CD8-positive, alpha-beta memory T cell (primary cell): ENCODE results near the gene PRICKLE3. TPM values are rescaled to one million over a fixed set of nuclear protein-coding genes. Genes with fewer than 3 reads are reported as not detected.

ENCODE experiments used
- CTCF ChIA-PET: fragments of 350-600 bp; sonication (Branson Sonifier 250); formaldehyde crosslinking; loops from one replicate; lab custom pipeline; 2021; ENCODE audit warnings: antibody characterized with exemption; lab: Charles Lee
- POLR2A ChIA-PET: fragments of 350-600 bp; sonication (Branson Sonifier 250); formaldehyde crosslinking; loops from one replicate; lab custom pipeline; 2021; ENCODE audit warnings: antibody characterized with exemption; lab: Charles Lee
- DNase-seq, 5 donors: peaks; one replicate each; pipeline versions ENCODE4 v3.0.0 to v3.0.0-alpha.2; 2020 to 2022; ENCODE audit warnings: mixed read lengths in 1 of 5
- H3K27ac ChIP-seq: one replicate; pipeline ENCODE4 v1.7.0; 2013; ENCODE audit warnings: low read depth, mild to moderate bottlenecking, low read length, moderate library complexity
- H3K27me3 ChIP-seq: 2 replicates; pipeline ENCODE4 v1.7.0; 2013; ENCODE audit warnings: low read length, mild to moderate bottlenecking; ENCODE audit not compliant: insufficient read depth, poor library complexity, severe bottlenecking
- H3K36me3 ChIP-seq: 2 replicates; pipeline ENCODE4 v1.7.0; 2013; ENCODE audit warnings: mild to moderate bottlenecking, low read length, moderate library complexity; ENCODE audit not compliant: insufficient read depth
- H3K4me1 ChIP-seq: 2 replicates; pipeline ENCODE4 v1.7.0; 2013; ENCODE audit warnings: mild to moderate bottlenecking, low read length, moderate library complexity; ENCODE audit not compliant: insufficient read depth
- H3K4me3 ChIP-seq: 2 replicates; pipeline ENCODE4 v1.7.0; 2013; ENCODE audit warnings: mild to moderate bottlenecking, low read length
- H3K9me3 ChIP-seq: 2 replicates; pipeline ENCODE4 v1.7.0; 2013; ENCODE audit warnings: mild to moderate bottlenecking, low read length
- H3K27ac Mint-ChIP-seq, 8 donors: one replicate each; pipeline ENCODE4 v1.8.0; 2020 to 2021; ENCODE audit warnings: mixed read lengths in 8 of 8, mild to moderate bottlenecking in 6 of 8, inconsistent platforms in 3 of 8, moderate library complexity in 3 of 8
- H3K27me3 Mint-ChIP-seq, 2 donors: one replicate each; pipeline ENCODE4 v1.8.0; 2020 to 2021; ENCODE audit warnings: mixed read lengths in 2 of 2, mild to moderate bottlenecking in 1 of 2, moderate library complexity in 1 of 2
- H3K36me3 Mint-ChIP-seq, 3 donors: one replicate each; pipeline ENCODE4 v1.8.0; 2020 to 2021; ENCODE audit warnings: mixed read lengths in 3 of 3, inconsistent platforms in 1 of 3, mild to moderate bottlenecking in 1 of 3
- H3K4me1 Mint-ChIP-seq, 3 donors: one replicate each; pipeline ENCODE4 v1.8.0; 2020 to 2021; ENCODE audit warnings: mixed read lengths in 3 of 3, inconsistent platforms in 1 of 3, mild to moderate bottlenecking in 1 of 3
- H3K4me3 Mint-ChIP-seq, 7 donors: one replicate each; pipeline ENCODE4 v1.8.0; 2020 to 2021; ENCODE audit warnings: mixed read lengths in 7 of 7, mild to moderate bottlenecking in 6 of 7, moderate library complexity in 4 of 7, inconsistent platforms in 2 of 7
- H3K9me3 Mint-ChIP-seq, 5 donors: one replicate each; pipeline ENCODE4 v1.8.0; 2020 to 2022; ENCODE audit warnings: mixed read lengths in 5 of 5, mild to moderate bottlenecking in 3 of 5, moderate library complexity in 2 of 5, inconsistent platforms in 1 of 5
- polyA plus RNA-seq: library from polyadenylated mRNA; unstranded; fragments of 300-500 nt; fragmentation: Illumina TruSeq; gene quantifications from one replicate; pipeline ENCODE4 v1.2.3, GENCODE V29; 2021
- total RNA-seq, 2 experiments: library from RNA; stranded (reverse); gene quantifications; one replicate each; pipeline ENCODE4 v1.2.3, GENCODE V29; 2021

PRICKLE3 gene
- total and polyA plus RNA-seq, 3 experiments from 2014 or later, result 3.0 to 13.5 (median 13.3) TPM

DNA sequence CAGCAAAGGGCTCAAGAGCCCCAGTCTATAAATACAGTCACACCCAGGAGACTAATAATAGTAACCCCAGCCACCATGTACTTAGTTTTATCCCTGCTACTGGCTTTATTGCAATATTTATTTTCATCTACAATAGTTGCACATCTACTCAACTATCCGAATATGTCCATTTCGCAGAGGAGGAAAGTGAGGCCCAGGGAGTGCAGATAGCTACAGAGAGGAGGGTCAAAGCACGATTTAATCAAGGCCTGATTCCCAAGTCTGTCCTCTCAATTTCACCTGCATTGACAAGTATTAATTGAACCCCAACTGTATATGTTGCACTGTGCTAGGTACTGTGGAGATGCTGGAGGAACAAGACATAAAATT is 18.4 kb downstream of the PRICKLE3 start:
- H3K27me3 Mint-ChIP-seq, result no peaks in the 10 kb centered on the region
- Histone ChIP-seq H3K4me3 (peak overlapping the region; percentile 50), H3K36me3 (no peaks in the 10 kb centered on the region), H3K4me1 (peaks cover 18% of the 10 kb centered on the region), H3K27ac (peak overlapping the region; percentile 79), H3K9me3 (no peaks in the 10 kb centered on the region), H3K27me3 (no peaks in the 10 kb centered on the region)
- no peaks in the 10 kb centered on the region for H3K36me3 Mint-ChIP-seq
- peaks cover 24 to 45% (median 28%) of the 10 kb centered on the region in 3 donors for H3K4me1 Mint-ChIP-seq
- ChIA-PET POLR2A (interaction anchor here (1.9 to 2.0 kb wide), 2 partner anchors 13 to 209 kb away, joined by 5 to 6 read pairs; no protein-coding TSS in a partner anchor), CTCF (interaction anchor here (0.8 to 3.7 kb wide), 5 partner anchors 8 to 165 kb away, joined by 3 to 31 read pairs (median 5); partner anchors contain the start of gene GRIPAP1)
- H3K9me3 Mint-ChIP-seq, result no peaks in the 10 kb centered on the region
- H3K4me3 Mint-ChIP-seq, result peak overlapping the region; percentile 83 to 94 (median 90)
- H3K27ac Mint-ChIP-seq, result peak overlapping the region; percentile 90 to 100 (median 99)
- DNase-seq, result no peak

DNA sequence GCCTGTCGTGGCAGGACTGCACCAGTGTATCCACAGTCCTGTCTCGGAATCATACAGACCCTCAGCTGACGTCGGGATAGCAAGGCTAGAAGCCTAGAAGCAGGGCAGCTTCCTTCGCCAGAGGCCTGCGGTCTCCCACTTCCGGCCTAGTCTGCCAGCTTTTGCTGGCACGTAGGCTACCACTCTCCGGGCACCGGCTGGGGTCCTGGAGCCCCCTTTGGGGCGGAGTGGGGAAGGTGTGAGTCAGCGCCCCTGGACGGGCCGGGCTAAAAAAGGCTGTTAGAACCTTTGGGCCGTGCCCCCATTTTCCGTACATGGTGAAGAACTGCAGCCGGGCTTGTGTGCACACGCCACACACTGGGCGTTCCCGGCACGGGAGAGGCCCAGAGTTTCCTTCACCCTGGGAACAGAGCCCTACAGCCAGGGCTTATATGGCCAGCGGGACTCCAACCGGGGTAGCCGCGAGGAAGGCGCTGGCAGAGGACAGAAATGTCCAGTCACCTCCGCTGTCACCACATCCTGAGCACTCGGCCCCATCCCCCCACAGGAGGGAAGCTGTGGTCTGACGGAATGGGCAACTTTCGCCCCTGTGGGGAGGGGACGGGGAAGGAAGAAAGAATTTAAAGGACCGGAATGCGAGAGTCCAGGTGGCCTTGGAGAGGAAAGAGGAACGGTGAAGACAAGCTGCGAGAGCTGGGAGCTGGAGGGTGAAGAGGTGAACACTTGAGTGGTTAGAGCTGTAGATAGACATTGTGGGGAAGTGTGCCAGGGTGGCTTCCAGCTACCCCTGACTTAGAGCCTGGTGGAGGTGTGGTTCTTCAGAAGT is 19.0 kb downstream of the PRICKLE3 start:
- Mint-ChIP-seq H3K4me1 (peaks cover 22 to 42% (median 26%) of the 10 kb centered on the region in 3 donors), H3K27ac (peak overlapping the region; percentile 90 to 100 (median 99)), H3K27me3 (no peaks in the 10 kb centered on the region), H3K9me3 (no peaks in the 10 kb centered on the region), H3K4me3 (peak overlapping the region; percentile 83 to 94 (median 90)), H3K36me3 (no peaks in the 10 kb centered on the region)
- DNase-seq, result peak; percentile 54 to 87 (median 76)
- peak overlapping the region; percentile 79 for H3K27ac ChIP-seq
- peaks cover 16% of the 10 kb centered on the region for H3K4me1 ChIP-seq
- POLR2A ChIA-PET, result interaction anchor here (0.6 to 2.0 kb wide), 9 partner anchors 11 to 1784 kb away, joined by 3 to 9 read pairs (median 3); partner anchors contain the start of gene TFE3
- no peaks in the 10 kb centered on the region for H3K36me3 ChIP-seq
- H3K9me3 ChIP-seq, result no peaks in the 10 kb centered on the region
- peak overlapping the region; percentile 50 for H3K4me3 ChIP-seq
- CTCF ChIA-PET, result interaction anchor here (0.7 to 3.7 kb wide), 13 partner anchors 8 to 230 kb away, joined by 3 to 31 read pairs (median 3); partner anchors contain the start of gene GRIPAP1
- H3K27me3 ChIP-seq, result no peaks in the 10 kb centered on the region

DNA sequence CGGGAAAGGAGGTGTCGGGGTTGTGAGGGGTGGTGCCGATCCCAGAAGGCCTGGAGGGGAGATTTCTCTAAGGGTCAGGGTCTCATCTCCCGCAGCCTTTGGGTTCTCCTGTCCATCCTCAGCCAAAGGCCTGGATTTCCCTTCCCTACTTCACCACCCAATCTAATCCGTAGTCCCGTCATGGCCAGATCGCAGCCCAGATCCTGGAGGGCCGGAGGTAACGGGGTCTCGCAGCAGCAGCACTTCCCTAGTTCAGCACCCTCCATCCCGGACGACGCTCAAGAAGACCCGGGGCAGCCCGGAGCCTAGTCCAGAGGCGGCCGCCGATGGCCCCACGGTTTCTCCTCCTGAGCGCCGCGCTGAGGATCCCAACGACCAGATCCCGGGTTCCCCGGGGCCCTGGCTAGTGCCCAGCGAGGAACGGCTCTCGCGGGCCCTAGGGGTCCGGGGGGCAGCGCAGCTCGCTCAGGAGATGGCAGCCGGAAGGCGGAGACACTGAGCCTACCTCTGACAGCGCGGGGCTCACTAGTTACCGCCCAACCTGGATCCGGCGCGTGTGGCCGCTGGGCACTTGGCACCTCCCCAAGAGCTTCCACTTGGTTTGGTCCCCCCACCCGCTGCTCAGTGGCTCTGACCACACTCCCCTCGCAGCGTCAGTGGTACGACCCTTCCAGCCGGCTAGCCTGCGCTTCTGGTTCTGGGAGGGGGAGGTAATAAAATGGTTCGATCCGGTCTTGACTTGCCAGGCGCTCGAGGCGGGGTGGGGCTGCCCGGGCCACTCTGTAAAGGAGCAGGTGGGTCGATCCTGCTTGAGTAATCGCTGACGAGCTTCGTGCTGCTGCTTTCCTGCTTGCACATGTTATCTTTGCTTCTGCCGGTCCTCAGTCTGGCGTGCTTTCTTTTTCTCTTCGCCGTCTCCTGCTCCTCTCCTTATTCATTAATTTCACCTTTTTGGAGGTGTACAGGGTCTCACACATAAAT is 20.0 kb downstream of the PRICKLE3 start:
- Mint-ChIP-seq H3K27me3 (no peaks in the 10 kb centered on the region), H3K4me3 (peak overlapping the region; percentile 83 to 94 (median 90)), H3K4me1 (peaks cover 22 to 42% (median 26%) of the 10 kb centered on the region in 3 donors), H3K27ac (peak overlapping the region; percentile 84 to 100 (median 99)), H3K9me3 (no peaks in the 10 kb centered on the region), H3K36me3 (no peaks in the 10 kb centered on the region)
- peak overlapping the region; percentile 50 for H3K4me3 ChIP-seq
- peaks cover 16% of the 10 kb centered on the region for H3K4me1 ChIP-seq
- POLR2A ChIA-PET, result interaction anchor here (0.6 to 2.0 kb wide), 8 partner anchors 10 to 1783 kb away, joined by 3 to 9 read pairs (median 4); no protein-coding TSS in a partner anchor
- H3K27ac ChIP-seq, result peak overlapping the region; percentile 79
- no peaks in the 10 kb centered on the region for H3K27me3 ChIP-seq
- H3K36me3 ChIP-seq, result no peaks in the 10 kb centered on the region
- CTCF ChIA-PET, result interaction anchor here (0.6 to 3.7 kb wide), 11 partner anchors 9 to 229 kb away, joined by 3 to 31 read pairs (median 3); no protein-coding TSS in a partner anchor
- H3K9me3 ChIP-seq, result no peaks in the 10 kb centered on the region
- peak; percentile 61 to 86 (median 69) for DNase-seq

DNA sequence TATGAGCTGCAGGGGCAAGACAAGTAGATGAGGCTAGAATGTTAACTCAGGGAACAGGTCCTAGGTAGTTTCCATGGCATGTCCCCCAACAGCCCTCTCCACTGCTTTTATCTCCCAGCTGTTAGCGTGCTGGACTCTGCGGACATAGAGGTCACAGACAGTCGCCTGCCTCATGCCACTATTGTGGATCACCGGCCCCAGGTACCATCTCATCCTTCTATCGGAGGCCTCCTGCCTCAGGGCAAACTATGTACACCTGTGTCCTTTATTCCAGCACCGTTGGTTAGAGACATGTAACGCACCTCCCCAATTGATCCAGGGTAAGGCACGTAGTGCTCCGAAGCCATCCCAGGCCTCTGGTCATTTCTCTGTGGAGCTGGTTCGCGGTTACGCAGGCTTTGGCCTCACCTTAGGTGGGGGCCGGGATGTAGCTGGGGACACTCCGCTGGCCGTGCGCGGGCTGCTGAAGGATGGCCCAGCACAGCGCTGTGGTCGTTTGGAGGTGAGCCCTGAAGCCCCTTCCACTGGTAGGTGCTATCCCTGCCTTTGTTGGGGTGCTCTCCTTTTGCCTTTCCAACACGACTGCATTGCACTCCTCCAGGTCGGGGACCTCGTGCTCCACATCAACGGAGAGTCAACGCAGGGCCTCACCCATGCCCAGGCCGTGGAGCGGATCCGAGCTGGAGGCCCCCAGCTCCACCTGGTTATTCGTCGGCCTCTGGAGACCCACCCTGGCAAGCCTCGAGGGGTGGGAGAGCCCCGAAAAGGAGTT is 21.4 kb downstream of the PRICKLE3 start:
- H3K27ac ChIP-seq, result no peak overlapping the region
- H3K9me3 ChIP-seq, result no peaks in the 10 kb centered on the region
- H3K27me3 Mint-ChIP-seq, result no peaks in the 10 kb centered on the region
- H3K27ac Mint-ChIP-seq, result peak overlapping the region in 7 of 8 donors; percentile 86 to 95 (median 93)
- H3K9me3 Mint-ChIP-seq, result no peaks in the 10 kb centered on the region
- no peak for DNase-seq
- H3K4me3 ChIP-seq, result no peak overlapping the region
- peaks cover 22 to 42% (median 26%) of the 10 kb centered on the region in 3 donors for H3K4me1 Mint-ChIP-seq
- H3K4me3 Mint-ChIP-seq, result peak overlapping the region; percentile 59 to 89 (median 79)
- H3K36me3 Mint-ChIP-seq, result no peaks in the 10 kb centered on the region
- H3K36me3 ChIP-seq, result no peaks in the 10 kb centered on the region
- POLR2A ChIA-PET, result no interaction called here
- peaks cover 16% of the 10 kb centered on the region for H3K4me1 ChIP-seq
- H3K27me3 ChIP-seq, result no peaks in the 10 kb centered on the region
- CTCF ChIA-PET, result interaction anchor here (1.3 to 3.7 kb wide), 5 partner anchors 9 to 28 kb away, joined by 5 to 25 read pairs (median 5); no protein-coding TSS in a partner anchor

DNA sequence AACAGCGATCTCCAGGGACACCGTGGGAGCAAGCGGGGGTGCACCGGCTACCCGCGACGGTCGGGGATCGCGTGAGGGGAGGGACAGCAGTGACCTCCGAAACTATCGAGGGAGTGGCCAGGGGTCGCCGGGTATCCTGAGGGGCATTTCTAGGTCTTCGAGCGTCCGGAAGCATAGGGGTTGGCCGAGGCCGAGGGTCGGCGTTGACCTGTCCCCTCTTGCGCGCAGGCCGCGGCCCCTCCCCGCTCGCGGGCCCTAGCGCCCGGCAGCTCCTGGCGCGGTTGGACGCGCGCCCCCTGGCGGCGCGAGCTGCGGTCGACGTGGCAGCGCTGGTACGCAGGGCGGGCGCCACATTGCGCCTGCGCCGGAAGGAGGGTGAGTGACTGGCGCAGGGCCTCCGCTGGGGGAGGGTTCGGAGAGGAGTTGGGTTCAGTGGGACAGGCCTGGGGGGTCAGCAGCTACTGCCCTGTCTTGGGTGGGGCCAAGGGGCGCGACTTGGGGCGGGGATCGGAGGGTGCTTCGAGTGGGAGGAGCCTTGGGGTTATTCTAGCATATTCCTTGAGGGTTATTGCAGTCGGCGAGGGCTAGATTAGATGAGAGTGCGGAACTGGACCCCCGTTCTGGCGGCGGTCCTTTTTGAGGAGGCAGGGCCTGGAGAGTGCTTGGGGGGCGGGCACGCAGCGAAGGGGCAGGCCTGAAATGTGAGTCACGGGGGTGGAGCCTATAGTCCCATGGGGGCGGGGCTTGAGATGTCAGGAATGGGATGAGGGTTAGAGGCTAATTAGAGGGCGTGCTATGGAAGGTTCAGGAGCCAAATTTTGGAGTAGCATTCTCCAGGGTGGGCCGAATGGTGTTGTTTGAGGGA is 22.4 kb downstream of the PRICKLE3 start:
- CTCF ChIA-PET, result interaction anchor here (1.4 to 1.8 kb wide), 4 partner anchors 9 to 29 kb away, joined by 5 to 6 read pairs (median 5); no protein-coding TSS in a partner anchor
- Histone ChIP-seq H3K4me3 (no peak overlapping the region), H3K4me1 (peaks cover 16% of the 10 kb centered on the region), H3K36me3 (no peaks in the 10 kb centered on the region), H3K27me3 (no peaks in the 10 kb centered on the region), H3K9me3 (no peaks in the 10 kb centered on the region), H3K27ac (peak overlapping the region; percentile 43)
- POLR2A ChIA-PET, result interaction anchor here (1.0 kb wide), 1 partner anchor 41 kb away, joined by 3 read pairs; no protein-coding TSS in a partner anchor
- Mint-ChIP-seq H3K4me3 (peak overlapping the region; percentile 71 to 84 (median 80)), H3K9me3 (no peaks in the 10 kb centered on the region), H3K27ac (peak overlapping the region; percentile 86 to 95 (median 93)), H3K4me1 (peaks cover 22 to 38% (median 26%) of the 10 kb centered on the region in 3 donors), H3K36me3 (no peaks in the 10 kb centered on the region), H3K27me3 (no peaks in the 10 kb centered on the region)
- peak; percentile 73 to 86 (median 80) for DNase-seq

DNA sequence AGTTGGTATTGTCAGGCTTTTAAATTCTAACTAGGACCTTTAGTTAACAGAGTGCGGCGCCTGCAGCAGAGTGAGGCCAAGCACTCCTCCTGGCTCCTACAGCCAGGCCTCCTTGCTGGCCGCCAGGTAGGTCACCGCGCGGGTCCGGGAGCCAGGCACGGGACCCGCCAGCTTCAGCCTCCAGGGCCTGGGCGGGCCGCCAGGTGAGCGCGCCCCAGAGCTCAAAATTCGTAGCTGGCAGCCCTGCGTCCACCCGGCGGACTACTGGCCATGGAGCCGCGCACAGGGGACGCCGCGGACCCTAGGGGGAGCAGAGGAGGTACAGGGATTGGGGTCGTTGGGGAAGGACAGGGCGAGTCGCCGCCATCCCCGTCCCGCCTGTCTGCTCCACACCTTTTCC is 23.6 kb downstream of the PRICKLE3 start, which contains the start of gene MAGIX:
Gene MAGIX (plus strand): TSS at position 139 of the 400 bp plus-strand sequence. CDS start 132 bp downstream, at position 271.
- Mint-ChIP-seq H3K4me3 (peak within 1 kb of the TSS; percentile 44 to 79 (median 70)), H3K27ac (peak within 1 kb of the TSS; percentile 14 to 95 (median 61)), H3K9me3 (no peaks in the 10 kb centered on the region), H3K4me1 (peaks cover 18 to 33% (median 21%) of the 10 kb centered on the region in 3 donors), H3K27me3 (peaks cover 0 to 2% of the 10 kb centered on the region in 2 donors), H3K36me3 (no peaks in the 10 kb centered on the region)
- Histone ChIP-seq H3K36me3 (no peaks in the 10 kb centered on the region), H3K27ac (peak within 1 kb of the TSS; percentile 57), H3K4me1 (peaks cover 11% of the 10 kb centered on the region), H3K4me3 (no peak within 1 kb of the TSS), H3K27me3 (no peaks in the 10 kb centered on the region), H3K9me3 (no peaks in the 10 kb centered on the region)
- POLR2A ChIA-PET, result no interaction called here
- CTCF ChIA-PET, result interaction anchor here (1.6 kb wide), 1 partner anchor 17 kb away, joined by 5 read pairs; no protein-coding TSS in a partner anchor
- DNase-seq, result no peak
